ENCODE results near the gene PIK3C2G.

- no peak for TF ChIP-seq GABPB1 (CRISPR knock-in tag; IDR thresholded peaks at IDR 0.05)
- no peak for TF ChIP-seq YEATS4 (CRISPR knock-in tag; IDR thresholded peaks at IDR 0.05; ENCODE audit: borderline replicate concordance)
- TF ChIP-seq SIN3A (IDR thresholded peaks at IDR 0.05; ENCODE audit: borderline replicate concordance, low read depth, low read length), result no peak
- no peak for TF ChIP-seq CC2D1A (CRISPR knock-in tag; IDR thresholded peaks at IDR 0.05)
- no peak for TF ChIP-seq EP300 (IDR thresholded peaks at IDR 0.05; ENCODE audit: low read depth in 2 of 2, low read length in 2 of 2)
- no peak for TF ChIP-seq EP300 (CRISPR knock-in tag; IDR thresholded peaks at IDR 0.05; ENCODE audit: borderline replicate concordance)
- TF ChIP-seq POLR2A (IDR thresholded peaks at IDR 0.05; ENCODE audit: insufficient read depth in 1 of 2, low read depth in 2 of 2, low read length in 2 of 2), result no peak
- TF ChIP-seq JUN (CRISPR knock-in tag; IDR thresholded peaks at IDR 0.05), result no peak
- TF ChIP-seq NFKBIZ (CRISPR knock-in tag; IDR thresholded peaks at IDR 0.05), result no peak
- TF ChIP-seq ZNF768 (CRISPR knock-in tag; IDR thresholded peaks at IDR 0.05), result no peak
- TF ChIP-seq ZNF18 (CRISPR knock-in tag; IDR thresholded peaks at IDR 0.05; ENCODE audit: insufficient replicate concordance), result no peak
- no peak for TF ChIP-seq HIVEP1 (CRISPR knock-in tag; IDR thresholded peaks at IDR 0.05)
- TF ChIP-seq CTCF (CRISPR knock-in tag; IDR thresholded peaks at IDR 0.05), result no peak
- TF ChIP-seq EZH2 (conservative IDR thresholded peaks at IDR 0.05; ENCODE audit: low read depth, low read length), result no peak
These were observed 420.5 kb downstream of the PIK3C2G start for GRCh38 chr12:18681818-18682217.
